ENCODE results near the gene ACOX1.

ACOX1 gene

GRCh38 chr17:75893305-75894048, 85.5 kb downstream of the ACOX1 start:
- no peak for DNase-seq

GRCh38 chr17:75892556-75893224, 86.3 kb downstream of the ACOX1 start:
- DNase-seq = peak in 19 of 56 donors; percentile 14 to 78 (median 48)

DNA sequence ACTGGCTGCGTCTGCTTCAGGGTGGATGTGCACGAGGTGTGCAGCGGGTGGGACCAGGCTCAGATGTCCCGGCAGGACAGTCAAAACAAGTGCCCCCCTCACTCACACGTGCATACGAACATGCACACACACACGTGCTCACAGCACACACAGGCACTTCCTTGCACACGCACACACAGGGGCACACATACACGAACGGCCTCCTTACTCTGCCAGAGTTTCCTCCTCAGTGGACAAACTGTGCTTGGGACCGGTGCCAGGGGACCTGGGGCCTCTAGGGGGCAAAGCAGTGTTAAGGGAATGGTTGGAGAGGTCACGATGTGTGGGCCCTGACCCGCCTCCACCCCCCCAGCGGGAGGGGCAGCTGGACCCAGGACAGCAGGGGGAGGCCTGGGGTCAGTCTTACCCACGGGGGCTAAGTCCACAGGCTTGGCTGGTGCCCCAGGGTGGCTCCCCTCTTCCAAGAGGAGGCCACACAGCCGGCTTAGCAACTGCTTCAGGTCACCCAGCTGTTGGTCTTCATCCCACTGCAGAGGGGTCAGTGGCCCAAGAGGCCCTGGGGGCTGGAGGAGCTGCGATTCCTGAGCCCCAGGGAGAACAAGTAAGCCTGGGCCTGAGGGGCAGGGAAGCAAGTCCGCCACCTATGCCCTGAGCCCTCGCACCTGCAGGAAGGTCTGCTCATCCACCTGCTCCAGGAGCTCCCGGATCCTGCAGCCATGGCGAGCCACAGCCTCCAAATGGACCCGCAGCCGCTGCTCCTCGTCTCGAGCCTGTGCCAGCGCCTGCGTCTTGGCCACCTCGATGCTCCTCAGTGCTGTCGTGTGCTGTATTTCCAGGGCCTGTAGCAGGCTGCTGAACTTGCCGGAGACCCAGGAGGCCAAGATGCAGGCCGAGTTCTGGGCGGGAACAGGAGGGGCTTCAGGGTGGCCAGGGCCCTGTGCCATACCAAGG, 87.1 kb downstream of the ACOX1 start:
- no peak for DNase-seq
